CD4-positive, alpha-beta T cell treated with Interleukin-17A for 4 hours (primary cell): Measurements from ENCODE around the gene CMTM5.
"Not testable (repeated sequence)": the region's sequence is repeated elsewhere in the genome, so short reads cannot be mapped to it uniquely, and the experiment has no call there.

Experiments used
- DNase-seq: peaks from one replicate; pipeline ENCODE4 v3.0.0-alpha.2; 2020; ENCODE audit warnings: mixed read lengths

CMTM5 gene

DNA sequence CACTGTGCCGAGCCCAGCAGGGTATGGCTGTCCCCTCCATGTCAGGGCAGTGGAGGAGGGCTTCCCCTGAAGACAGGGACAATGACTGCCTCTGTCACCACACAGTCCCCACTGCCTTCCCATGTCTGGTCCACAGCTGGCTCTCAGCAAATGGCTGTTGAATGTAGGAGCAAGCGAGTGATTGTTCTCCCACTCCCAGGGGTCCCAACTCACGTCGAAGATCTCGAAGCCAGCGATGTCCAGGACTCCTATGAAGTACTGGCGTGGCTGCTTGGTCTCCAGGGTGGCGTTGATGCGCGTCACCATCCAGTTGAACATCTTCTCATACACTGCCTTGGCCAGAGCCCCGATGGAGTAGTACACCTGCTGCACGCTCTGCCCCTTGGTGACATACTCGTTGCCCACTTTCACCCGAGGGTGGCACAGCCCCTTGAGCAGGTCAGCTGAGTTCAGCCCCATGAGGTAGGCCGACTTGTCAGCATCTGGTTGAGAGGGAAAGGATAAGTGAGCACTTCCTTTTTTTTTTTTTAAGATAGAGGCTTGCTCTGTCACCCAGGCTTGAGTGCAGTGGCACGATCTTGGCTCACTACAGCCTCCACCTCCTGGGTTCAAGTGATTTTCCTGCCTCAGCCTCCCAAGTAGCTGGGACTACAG is 23.8 kb downstream of the CMTM5 start:
- not testable (repeated sequence) for DNase-seq

- no peak for DNase-seq
Measured at GRCh38 chr14:23401291-23401690, 24.4 kb downstream of the CMTM5 start.

- no peak for DNase-seq
Measured at GRCh38 chr14:23402296-23403138, 25.7 kb downstream of the CMTM5 start.

- no peak for DNase-seq
Measured at GRCh38 chr14:23403139-23403438, 26.2 kb downstream of the CMTM5 start.

DNA sequence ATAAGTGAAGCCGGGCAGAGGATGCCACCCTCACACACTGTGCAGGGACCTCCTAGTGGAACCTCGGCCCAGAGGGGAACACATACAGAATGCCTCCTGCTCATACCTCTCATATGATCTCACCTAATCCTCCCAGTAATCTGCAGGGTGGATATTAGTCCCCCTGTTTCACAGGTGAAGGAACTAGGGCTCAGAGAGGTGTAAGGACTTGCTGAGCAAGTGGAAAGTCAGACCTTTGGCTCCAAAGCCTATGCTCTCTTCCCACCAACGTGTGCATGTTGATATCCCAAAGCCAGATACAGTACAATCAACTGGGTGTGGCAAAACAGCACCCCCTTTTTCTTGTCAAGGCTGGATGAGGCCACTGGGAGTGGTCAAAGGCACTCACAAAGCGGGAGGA is 27.1 kb downstream of the CMTM5 start:
- no peak for DNase-seq

DNA sequence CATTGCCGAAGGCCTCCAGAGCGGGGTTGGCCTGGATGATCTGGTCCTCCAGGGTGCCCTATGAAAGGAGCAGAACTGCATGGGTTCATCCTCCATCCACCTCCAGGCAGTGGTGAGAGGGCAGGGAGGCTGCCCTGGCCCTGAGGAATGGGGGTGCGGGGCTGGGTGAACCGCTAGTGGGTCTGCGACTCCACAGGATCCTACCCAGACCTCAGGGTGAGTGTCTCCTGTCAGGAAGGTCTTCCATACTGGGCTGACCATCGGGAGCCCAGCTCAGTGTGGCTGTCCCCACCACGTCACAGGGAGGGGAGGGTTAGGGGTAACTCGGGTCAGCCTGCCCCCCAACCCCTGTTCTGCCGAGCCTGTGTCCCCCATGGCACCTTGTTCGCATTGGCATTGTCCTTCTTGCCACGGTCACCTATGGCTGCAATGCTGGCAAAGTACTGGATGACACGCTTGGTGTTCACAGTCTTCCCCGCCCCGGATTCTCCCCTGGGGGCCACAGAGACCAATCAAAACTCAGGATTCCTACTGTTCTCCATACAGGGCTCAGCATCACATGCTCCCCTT is 27.6 kb downstream of the CMTM5 start:
- DNase-seq = no peak

DNA sequence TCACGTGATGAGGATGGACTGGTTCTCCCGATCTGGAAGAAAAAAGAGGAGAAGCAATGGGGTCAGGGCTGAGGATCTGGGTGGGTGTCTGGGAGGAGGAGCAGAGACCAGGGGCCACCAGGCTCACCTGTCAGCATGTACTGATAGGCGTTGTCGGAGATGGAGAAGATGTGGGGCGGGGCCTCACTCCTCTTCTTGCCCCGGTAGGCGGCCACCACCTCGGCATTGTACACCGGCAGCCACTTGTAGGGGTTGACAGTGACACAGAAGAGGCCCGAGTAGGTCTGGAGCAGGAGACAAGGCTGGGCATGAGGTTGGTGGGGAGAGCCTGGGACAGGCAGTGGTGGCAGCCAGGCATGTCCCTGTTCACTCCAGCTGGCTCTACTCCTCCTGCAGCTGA is 28.2 kb downstream of the CMTM5 start:
- no peak for DNase-seq

- no peak for DNase-seq
Measured at GRCh38 chr14:23405516-23406025, 28.7 kb downstream of the CMTM5 start.

- DNase-seq = no peak
Measured at GRCh38 chr14:23406244-23406643, 29.4 kb downstream of the CMTM5 start.

DNA sequence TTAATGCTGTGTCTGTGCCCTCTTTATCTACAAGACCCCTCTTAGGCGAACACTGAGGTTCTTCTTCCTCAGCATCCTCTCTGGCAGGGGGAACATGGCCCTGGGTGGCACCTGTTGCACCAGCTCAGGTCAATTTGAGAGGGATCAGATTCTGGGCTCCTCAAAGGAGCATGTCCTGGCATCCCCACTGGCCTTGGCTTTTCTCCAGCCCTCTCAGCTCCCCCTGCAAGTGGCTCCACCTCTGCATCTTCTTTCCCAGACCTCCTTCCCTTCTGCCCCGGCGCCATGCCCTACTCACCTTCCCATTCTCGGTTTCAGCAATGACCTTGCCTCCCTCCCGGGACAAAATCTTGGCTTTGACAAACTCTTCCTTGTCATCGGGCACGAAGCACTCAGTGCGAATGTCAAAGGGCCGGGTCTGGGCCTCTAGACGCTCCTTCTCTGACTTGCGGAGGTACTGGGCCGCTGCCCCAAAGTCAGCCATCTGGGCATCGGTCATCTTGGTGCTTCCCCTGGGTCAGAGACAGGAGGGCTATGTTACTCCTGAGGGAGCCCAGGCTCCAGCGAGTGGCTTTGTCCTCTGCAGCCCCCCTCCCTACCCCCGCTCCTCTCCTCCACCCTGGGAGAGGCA is 30.0 kb downstream of the CMTM5 start:
- DNase-seq = no peak

GRCh38 chr14:23407516-23408306 is 30.9 kb downstream of the CMTM5 start, which contains the start of gene MYH6:
Gene MYH6 (minus strand): TSS chr14:23408273. CDS start chr14:23407223, 1,050 bp downstream.
- DNase-seq = no peak

DNA sequence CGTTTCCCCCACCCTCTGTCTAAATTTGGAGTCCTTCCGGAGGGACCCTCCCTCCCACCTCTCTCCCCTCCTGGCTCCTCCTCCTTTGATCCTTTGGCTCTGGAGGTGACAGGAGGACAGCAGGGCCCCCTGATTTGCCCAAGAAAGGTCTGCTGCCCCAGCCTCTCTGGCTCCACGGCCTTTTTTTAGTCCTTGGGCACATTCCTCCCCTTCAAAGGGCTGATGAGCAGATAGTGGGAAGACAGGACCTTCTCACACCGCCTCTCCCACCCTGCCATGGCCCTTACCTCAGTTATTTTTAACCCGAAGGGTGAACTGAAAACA is 31.4 kb downstream of the CMTM5 start:
- no peak for DNase-seq

DNA sequence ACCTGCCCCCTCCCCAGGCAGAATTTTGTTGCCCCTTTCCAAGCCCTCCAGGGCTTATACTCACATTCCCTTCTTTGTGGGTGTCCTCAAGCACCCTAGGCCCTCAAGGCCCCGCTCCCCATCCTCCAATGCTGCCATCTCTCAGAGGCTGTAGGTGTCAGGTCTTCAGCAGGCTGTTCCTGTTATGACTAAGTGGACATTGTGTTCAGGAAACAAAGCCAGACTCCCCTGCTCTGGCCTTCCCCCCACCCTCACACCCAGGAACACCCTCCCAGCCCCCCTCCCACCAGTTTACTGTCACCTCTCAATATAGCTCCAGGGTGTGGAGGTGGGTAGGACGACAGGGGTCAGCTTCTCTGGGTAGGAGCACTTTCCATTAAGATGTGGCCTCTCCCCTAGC is 32.6 kb downstream of the CMTM5 start:
- DNase-seq = no peak

GRCh38 chr14:23409966-23410635 is 33.3 kb downstream of the CMTM5 start:
- DNase-seq = no peak

DNA sequence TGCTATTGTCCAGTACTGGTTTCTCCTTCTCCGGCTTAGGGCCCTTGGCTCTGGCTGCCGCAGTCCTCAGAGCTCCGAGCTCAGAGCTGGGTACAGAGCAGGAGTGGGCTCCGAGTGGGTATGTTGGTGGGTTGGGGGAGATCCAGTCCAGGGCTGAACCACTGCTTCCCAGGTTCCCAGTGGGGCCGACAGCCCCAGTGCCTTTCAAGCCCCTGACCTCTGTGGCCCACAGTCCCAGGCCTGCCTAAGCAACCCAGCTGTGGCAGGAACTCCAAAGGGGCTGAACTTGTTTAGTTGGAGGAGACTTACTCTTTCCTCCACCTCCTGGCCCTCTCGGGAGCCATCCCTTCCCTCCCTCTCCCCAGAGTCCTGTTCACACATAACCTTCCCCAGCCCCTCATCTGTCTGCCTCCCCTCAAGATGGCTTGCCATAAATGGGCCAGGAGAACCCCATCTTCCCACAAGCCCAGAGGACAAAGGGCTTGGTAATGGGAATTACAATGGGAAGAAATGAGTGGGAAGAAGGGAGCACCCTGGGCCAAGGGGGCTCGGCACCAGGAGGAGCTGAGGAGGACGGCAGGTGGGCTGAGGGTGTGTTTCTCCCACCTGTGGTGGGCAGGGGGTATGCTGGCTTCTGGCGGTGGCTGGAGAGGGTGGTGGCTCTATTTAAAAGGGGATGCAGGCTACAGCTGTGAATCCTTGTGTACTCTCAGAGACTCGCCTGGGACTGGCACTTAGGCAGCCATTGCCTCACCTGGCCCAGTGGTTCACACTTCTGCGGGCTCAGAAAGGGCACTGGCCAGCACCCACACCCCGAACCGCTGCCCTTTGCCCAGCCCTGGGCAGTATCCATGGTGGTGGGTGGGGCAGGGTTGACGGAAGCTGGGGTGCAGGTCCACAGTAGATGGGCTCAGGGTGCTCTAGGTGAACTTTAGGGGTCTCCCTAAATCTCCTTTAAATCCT is 35.0 kb downstream of the CMTM5 start:
- no peak for DNase-seq

DNA sequence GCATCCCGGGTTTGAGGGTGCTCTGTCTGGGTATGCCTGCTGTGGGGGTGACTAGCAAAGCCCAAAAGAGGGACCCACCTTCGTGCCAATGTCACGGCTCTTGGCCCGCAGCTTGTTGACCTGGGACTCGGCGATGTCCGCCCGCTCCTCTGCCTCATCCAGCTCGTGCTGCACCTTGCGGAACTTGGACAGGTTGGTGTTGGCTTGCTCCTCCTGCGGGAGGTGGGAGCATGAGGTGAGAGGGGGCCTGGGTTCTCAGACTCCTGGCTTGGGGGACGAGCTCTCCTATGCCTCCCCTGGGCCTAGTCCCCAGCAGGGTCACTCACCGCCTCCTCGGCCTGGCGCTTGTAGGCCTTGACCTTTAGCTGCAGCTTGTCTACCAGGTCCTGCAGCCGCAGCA is 36.8 kb downstream of the CMTM5 start:
- no peak for DNase-seq

- DNase-seq = no peak
Measured at GRCh38 chr14:23414254-23414653, 37.4 kb downstream of the CMTM5 start.

GRCh38 chr14:23414906-23415820 is 38.3 kb downstream of the CMTM5 start:
- DNase-seq = no peak

- DNase-seq = no peak
Measured at GRCh38 chr14:23415821-23416778, 39.3 kb downstream of the CMTM5 start.
